ENCODE measurements around the gene RSBN1L.

RSBN1L gene

DNA sequence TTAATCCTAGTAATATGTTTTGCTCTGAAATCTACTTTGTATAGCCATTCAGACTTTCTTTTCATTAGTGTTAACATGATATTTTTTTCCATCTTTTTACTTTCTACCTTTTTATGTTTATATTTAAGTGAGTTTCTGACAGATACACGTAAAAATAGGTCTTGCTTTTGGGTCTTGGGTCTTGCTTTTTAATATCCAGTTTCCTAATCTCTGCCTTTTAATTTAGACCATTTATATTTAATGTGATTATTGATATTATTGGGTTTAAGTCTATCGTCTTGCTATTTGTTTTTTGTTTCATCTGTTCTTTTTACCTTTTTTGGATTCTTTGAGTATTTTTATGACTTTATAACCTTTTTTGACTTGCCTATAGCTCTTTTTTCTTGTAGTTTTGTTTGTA, 110.2 kb downstream of the RSBN1L start:
- DNase-seq (ENCODE audit: low read depth in 2 of 2) = no peak

DNA sequence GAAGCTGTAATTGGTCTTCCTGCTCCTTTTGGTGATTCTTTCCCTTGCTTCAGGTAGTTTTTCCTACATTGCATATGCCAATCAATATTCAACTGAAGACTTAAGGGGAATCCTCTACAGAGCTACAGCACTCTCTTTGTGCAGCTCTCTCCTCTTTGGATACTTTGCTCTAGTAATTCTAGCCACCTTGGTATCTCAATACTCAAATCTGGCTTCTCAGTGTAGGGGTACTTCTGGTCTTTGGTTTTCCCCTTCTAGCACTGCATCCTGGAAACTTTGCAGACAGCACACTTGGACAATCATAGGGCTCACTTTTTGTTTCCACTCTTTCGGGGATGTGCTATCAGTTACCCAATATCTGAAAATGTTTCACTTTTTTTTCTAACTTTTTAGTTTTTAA, 112.3 kb downstream of the RSBN1L start:
- DNase-seq (ENCODE audit: low read depth in 2 of 2) = no peak

DNA sequence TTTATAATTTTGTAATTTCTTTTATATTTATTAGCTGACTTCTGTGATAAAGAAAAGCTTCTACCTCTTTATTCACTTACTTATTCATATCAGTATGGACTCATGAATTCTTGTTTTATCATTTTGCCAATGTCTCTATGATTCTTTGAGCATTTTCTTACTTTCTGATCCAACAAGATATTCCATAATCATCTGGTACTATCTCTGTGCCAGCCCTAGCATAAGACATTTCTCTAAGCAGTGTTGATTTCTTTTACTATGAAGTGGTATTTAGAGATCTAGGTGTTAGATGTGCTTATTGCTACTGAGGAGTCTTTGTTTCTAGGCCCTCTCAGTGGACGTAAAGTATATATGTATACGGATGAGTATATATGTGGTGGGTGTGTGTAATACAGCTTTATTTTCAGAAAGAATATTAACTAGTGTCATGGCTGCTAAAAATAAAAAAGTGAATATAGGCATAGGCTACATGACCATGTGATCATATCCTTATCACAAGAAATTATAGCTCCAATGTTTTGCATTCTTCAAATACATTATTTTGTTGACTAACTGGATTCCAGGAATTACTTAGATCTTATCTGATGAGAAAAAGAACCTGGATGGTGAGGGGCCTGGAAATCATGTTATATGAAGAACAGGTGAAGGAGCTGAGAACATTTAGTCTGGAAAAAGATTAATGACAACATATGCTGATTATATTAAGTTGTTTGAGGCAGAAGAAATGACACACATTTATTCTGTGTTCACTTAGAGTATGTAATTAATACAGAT, 115.4 kb downstream of the RSBN1L start:
- no peak for DNase-seq (ENCODE audit: low read depth in 2 of 2)

DNA sequence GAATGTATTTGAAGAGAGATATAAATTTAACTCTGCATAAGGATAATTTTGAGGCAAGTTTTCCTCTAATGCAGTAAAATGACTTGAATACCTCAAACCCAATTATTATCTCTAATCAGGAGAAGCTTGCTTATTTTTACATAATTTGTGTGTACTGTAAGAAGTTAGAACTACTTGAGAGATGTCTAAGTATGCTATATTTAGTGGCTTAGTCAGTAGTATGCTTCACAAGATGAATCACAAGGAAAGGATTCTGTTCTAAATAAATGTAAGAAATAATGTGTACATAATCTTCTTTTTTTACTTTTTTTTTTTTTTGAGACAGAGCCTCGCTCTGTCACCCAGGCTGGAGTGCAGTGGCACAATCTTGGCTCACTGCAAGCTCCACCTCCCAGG, 116.0 kb downstream of the RSBN1L start:
- peak; percentile 41 to 44 for DNase-seq (ENCODE audit: low read depth in 2 of 2)

DNA sequence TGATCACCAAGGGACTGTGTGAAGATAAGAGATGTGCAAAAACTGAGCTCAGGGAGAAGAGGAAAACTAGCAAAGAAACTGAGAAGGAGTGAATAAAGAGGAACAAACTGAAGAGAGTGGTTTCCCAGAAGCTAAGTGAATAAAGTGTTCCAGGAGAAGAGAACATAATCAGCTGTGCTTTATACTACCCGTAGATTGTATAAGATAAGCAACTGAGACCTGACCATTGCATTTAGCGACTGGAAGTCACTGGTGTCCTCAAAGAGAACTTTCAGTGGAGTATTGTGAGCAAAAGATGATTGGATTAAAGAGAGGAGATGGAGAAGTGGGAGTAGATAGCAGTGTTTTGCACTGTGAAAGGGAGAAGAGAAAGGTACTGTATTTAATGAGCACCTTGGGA, 116.9 kb downstream of the RSBN1L start:
- DNase-seq (ENCODE audit: low read depth in 2 of 2) = no peak

DNA sequence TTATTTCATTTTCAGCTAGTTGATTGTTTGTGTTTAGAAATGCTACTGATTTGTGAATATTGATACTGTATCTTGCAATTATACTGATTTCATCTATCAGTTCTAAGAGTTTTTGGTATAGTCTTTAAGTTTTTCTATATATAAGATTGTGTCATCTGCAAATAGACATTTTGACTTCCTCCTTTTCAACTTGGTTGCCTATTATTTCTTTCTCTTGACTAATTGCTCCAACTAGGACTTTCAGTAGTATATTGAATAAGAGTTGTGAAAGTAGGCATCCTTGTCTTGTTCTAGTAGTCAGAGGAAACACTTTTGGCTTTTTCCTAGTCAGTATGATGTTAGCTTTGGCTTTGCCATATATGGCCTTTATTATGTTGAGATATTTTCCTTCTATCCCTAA, 122.8 kb downstream of the RSBN1L start:
- DNase-seq (ENCODE audit: low read depth in 2 of 2) = no peak

DNA sequence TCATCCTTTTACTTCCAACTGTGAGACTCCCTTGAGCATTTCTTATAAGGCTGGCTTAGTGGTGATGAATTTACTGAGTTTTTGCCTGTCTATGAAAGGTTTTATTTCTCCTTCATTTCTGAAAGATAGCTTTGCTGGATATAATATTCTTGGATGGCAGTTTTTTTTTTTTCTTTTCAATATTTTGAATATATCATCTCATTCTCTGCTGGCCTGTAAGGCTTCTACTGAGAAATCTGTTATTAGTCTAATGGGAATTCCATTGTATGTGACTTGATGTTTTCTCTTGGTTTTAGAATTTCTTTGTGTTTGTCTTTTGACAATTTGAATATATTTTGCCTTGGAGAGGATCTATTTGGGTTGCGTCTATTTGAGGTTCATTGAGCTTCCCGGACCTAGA, 124.7 kb downstream of the RSBN1L start:
- no peak for DNase-seq (ENCODE audit: low read depth in 2 of 2)

DNA sequence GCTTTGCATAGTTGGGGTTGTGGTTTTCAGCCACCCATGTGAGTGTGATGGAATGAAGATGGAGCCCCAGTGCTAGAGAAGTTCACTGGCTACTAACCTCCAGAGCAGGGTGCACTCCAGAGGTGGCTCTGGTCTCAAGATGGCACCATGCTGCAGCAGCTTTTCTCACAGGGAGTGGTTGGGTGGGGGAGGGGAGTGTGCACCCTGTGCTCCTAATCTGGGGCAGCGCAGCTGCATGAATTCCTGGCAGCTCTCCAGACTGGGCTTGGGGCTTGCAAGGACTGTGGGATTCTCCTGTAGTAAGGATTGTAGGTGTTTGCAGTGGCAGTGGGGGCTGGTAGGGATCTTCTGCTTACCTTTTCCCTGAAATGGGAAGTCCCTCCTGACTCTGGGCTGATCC, 126.0 kb downstream of the RSBN1L start:
- no peak for DNase-seq (ENCODE audit: low read depth in 2 of 2)

DNA sequence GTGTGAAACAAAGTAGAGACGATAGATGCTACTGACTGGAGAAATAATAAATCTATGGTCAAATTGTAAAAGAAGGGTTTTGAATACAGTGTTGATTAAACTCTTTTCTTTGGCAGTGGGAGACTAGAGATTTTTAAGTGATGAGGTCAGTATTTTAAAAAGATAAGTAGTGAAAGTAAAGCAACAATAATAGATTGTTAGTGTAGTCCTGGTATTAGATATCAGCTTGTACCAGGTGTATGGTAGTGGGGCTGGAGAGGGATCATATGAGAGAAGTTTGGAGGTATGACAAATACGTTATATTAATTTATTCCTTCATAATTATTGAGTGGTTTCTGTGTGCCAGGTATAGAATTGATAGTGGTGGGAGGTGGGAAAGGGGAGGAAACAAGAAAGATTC, 127.5 kb downstream of the RSBN1L start:
- no peak for DNase-seq (ENCODE audit: low read depth in 2 of 2)

DNA sequence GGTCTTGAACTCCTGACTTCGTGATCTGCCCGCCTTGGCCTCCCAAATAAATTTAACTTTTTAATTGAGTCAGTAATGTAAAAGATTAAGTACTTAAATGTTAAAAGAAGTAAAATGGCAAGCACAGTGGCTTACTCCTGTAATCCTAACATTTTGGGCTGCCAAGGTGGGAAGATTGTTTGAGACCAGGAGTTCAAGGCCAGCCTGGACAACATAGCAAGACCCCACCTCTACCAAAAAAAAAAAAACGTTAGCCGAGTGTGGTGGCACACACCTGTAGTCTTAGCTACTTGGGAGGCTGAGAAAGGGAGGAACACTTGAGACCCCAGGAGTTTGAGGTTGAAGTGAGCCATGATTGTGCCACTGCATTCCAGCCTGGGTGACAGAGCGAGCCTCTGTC, 128.4 kb downstream of the RSBN1L start:
- DNase-seq (ENCODE audit: low read depth in 2 of 2) = no peak

DNA sequence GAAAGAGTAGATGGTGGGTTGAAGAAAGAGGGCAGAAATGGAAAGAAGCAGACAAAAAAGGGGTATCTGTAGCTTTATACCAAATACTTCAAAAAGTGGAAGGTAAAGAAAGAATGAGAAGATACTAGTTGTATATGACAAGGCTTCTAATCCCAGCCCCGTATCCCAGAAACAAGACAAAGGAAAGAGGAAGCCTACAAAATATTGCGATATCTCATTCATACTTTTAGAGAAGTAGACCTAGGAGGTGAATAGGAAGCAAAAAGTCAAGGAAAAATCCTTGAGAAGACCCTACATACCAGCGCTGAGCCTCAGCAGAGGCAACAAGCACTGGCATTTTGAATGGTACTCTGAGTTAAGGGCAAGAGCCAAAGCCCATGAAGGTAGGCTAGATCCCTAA, 128.9 kb downstream of the RSBN1L start:
- no peak for DNase-seq (ENCODE audit: low read depth in 2 of 2)

DNA sequence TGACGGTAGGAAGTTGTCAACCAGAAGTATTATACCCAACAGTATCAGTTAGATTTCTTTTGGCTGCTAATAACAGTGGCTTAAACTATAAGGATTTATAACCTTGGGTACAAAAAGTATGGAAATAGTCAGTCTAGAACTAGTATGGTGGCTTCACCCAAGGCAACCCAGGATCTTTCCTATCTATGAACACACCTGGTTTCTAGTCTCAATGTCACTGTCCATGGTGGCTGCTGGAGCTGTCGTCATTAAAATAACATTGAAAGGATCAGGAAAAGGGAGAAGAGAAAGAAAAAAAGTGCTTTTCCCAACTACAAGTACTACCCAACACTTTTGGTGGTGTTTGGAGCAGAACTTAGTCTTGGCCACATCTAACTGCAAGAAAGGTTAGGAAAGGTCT, 130.0 kb downstream of the RSBN1L start:
- no peak for DNase-seq (ENCODE audit: low read depth in 2 of 2)

DNA sequence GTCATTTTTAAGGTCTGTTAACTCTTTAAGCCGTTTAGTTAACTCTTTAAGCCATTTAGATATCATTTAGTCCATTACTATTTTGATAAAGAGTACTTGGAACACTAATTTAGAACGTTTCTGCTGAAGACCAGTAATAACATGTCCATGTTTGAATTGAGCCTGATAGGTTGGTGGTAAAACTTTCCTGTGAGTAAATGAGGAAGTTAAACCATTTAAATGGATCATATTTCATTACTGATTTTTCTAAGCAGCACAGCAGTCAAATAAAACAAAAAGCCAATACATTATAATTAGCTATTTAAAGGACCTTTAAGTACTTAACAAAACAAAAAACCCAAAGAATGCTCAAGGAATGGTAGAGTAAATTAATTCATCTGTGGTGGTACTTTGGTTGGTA, 131.7 kb downstream of the RSBN1L start:
- DNase-seq (ENCODE audit: low read depth in 2 of 2) = no peak

DNA sequence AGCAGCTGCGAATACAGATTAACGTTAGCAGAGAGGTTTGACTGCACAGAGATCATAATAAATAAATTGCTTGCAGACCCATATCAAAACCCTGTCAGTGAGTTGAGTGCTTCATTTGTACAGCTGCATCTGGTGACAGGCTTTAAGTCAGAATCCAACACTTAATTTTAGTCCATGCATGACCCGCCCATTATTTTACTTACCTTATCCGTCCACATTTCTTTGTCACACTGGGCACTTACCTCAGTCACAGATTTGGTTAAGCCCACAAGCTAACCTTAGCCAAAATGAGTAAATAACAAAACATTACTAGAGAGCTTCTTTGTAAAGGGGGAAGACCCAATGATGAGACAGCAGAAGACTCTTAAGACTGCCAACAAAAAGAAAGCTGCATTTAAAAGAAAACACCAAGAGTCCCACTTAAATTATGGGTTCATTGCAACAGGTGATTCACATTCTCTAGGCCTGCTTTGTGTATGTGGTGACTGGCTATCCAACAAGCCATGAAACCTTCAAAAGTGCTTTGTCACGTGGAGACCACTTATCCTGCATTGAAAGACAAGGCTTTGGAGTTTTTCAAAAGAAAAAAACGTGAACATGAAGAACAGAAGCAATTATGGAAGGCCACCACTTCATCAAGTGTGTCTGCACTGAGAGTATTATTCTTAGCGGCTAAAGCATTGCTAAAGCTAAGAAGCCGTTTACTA, 134.5 kb downstream of the RSBN1L start:
- DNase-seq (ENCODE audit: low read depth in 2 of 2) = no peak

DNA sequence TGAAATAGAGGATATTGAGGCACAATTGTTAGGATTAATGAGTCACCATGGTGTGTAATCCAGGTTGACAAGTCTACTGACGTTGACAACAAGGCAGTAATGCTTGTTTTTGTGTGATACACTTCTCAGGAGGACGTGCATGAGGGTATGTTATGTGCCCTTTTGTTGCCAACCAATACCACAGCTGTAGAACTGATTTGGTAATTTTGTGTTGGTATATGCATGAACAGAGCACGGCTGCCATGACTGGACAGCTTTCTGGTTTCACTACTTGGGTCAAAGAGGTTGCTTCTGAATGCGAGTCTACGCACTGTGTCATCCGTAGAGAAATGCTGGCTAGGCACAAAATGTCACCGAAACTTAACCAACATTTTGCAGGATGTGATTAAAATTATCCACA, 135.2 kb downstream of the RSBN1L start:
- DNase-seq (ENCODE audit: low read depth in 2 of 2) = no peak

DNA sequence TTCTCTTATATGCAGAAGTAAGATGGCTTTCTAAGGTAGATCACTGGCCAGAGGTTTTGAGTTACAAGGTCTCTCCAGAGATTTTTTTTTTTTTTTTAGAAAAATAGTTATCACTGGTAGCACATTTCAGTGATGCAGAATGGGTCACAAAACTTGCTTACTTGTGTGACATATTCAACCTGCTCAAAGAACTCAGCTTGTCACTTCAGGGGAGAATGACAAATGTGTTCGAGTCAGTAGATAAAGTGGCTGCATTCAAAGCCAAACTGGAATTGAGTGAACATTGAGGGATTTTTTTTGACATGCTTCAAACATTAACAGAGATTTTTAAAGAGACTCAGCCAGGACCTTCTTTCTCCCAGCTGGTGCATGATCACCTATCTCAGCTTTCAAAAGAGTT, 135.7 kb downstream of the RSBN1L start:
- no peak for DNase-seq (ENCODE audit: low read depth in 2 of 2)

Data from fibroblast of skin of left quadriceps (primary cell).